DND-41 (cell line): Measurements from ENCODE around the gene SLC41A1.

ENCODE experiments used
- EZH2 ChIP-seq: IDR thresholded peaks from 3 replicates; pipeline ENCODE4 v1.6.1; 2012; ENCODE audit warnings: borderline replicate concordance, low read depth, mild to moderate bottlenecking, moderate library complexity, low read length, inconsistent platforms; ENCODE audit not compliant: severe bottlenecking
- TF ChIP-seq, protein P1 (sequence below): IDR thresholded peaks from 2 replicates; pipeline ENCODE4 v1.5.1; 2012; ENCODE audit warnings: borderline replicate concordance, low read length, moderate library complexity, mild to moderate bottlenecking; ENCODE audit not compliant: poor library complexity, severe bottlenecking; ENCODE audit errors: extremely low read depth

DNA sequence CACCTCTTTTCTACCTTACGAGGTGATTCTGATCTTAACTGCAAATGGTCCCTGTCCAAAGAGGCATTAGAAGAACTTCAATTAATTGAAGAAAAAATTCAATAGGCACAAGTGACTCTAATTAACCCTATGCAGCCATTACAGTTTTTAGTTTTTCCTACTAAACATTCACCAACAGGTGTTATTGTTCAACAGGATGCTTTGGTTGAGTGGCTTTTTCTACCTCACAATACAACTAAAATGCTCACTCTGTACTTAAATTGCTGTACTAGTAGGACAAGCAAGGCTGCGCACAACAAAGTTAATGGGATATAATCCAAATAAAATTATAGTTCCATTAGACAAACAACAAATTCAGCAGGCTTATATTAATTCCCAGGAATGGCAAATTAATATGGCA is 48.5 kb upstream of the SLC41A1 start:
- TF ChIP-seq, protein P1, sequence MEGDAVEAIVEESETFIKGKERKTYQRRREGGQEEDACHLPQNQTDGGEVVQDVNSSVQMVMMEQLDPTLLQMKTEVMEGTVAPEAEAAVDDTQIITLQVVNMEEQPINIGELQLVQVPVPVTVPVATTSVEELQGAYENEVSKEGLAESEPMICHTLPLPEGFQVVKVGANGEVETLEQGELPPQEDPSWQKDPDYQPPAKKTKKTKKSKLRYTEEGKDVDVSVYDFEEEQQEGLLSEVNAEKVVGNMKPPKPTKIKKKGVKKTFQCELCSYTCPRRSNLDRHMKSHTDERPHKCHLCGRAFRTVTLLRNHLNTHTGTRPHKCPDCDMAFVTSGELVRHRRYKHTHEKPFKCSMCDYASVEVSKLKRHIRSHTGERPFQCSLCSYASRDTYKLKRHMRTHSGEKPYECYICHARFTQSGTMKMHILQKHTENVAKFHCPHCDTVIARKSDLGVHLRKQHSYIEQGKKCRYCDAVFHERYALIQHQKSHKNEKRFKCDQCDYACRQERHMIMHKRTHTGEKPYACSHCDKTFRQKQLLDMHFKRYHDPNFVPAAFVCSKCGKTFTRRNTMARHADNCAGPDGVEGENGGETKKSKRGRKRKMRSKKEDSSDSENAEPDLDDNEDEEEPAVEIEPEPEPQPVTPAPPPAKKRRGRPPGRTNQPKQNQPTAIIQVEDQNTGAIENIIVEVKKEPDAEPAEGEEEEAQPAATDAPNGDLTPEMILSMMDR, result no peak
- no peak for TF ChIP-seq EZH2
